HG02938 (cell line): ENCODE measurements around the gene GNMT.
A peak's percentile ranks its signal among the peaks of the same experiment; 100 is the strongest.
"Not testable (repeated sequence)": the region's sequence is repeated elsewhere in the genome, so short reads cannot be mapped to it uniquely, and the experiment has no call there.

ENCODE experiments used
- ATAC-seq: cut with Tn5 transposase; IDR thresholded peaks from one replicate; pipeline ENCODE4 v1.9.1; 2021; ENCODE audit warnings: mild to moderate bottlenecking, moderate library complexity; ENCODE audit not compliant: unreplicated experiment

Gene GNMT

DNA sequence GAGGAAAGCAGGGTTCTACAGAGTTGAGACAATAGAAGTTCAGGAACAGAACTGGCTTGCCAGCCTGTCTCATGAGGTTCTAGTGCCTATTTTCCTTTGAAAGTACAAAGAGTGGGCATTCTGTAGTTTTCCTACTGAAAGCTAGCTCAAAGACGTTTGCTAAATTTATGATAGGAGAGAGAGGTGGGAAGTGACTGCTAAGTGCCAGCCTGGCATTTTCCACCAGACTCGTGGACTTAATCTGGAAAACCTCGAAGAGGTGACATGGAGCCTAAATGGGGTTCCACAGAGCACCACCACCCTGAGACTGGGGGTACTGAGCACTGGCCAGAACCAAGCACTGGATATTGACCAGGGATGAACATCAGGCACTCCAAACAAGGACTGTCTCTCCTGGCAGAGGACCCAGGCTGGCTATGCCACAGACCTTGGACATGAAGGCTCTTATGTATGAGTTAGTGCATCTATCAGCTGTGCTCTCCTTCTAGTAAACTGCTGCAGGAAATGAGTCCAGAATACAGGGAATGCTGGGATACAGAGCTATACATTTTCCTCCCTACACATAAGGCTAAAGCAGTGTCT is 11.3 kb downstream of the GNMT start:
- no peak for ATAC-seq

DNA sequence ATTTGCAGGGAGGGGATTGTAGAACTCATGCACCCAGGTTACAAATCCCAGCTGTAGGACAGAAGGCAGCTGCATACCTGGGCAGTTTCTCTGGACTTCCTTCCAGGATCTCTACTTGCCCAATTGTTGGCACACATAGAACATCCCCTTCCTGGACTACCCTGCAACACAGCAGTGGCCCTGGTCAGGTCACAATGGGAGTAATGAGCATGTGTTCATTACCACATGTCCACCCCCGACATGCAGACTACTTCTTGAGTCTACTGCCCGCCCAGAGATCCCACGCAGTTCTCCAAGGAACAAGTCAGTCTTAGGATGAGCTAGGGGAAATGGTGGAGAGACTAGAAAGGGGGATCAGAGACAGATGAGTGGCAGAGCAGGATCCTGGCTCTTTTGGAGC is 13.4 kb downstream of the GNMT start:
- ATAC-seq, result no peak

DNA sequence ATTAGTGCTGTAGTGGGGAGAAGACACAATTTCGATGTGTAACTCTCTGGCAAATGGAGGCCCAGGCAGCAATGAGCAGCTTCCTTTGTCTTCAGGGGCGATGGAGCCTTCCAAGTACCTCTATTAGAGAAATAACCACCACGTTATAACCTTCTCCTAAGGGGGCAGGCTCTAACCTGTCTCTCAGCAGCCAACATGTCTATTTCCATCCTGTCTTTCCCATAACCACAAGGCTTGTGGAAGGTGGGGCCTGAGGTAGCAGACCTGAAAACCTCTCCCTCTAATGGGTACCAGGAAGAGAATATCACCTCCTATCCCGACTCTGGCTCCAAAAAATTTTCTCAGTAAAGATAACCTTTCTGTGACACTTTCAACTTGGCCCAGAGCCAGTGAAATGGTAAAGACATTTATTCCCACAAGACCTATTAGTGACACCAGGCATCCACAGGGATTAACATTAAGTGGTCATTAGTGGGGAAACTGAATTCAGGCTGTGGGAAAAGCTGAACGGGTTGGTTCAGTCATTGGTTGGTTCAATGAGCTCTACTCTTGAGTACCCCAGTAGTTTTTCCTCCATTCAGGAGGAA is 14.5 kb downstream of the GNMT start:
- no peak for ATAC-seq

DNA sequence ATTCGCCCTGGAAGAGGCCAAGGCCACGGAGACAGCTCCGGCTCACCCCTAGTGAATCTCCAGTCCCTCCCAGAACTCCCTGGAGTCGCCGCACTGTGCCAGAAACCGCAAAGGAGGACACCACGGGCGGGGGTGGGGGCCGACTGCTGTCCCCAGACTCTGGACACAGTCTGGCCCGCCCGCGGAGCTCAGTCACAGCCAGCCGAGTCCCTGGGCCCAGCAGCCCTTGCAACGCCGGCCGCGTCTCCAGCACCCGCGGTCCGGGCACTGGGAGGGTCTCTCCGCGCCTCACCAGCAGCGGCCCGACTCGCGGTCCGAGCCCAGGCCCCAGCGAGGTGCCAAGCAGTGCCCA is 17.9 kb downstream of the GNMT start:
- ATAC-seq, result peak; percentile 24

DNA sequence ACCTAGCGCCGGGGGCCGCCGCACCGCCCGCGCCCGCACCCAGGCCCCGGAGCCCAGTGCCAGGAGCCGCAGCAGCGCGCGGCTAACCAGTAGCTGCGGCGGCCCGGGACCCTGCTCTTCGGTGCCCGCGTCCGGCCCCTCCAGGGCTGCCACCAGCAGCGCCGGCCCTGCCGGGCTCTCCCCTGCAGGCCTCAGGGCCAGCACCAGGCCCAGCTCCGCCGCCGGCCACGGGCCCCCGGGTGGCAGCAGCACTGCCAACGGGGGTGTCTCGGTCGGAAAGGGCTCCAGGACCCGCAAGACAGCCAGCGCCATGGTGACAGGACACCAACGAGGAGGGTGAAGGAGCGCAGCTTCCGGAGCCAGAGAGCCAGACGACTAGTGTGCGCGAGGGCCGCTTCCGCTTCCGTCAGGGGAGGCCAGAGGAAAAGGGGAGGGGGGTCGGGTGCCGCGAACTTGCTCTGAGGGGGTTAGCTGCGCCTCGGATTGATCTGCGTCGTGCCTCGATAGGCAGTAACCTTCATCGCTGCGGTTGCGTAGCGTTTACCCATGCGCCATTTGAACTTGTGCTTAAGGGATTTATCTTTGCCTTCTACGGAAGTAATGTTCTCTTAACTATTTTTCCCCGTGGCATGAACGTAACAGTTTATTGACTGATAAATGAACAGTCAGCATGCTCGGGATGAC is 18.4 kb downstream of the GNMT start, which contains the start of gene PEX6:
Gene PEX6 (minus strand): TSS at position 343 of the 684 bp plus-strand sequence. CDS start 31 bp downstream, at position 312.
- peak; percentile 86 for ATAC-seq

DNA sequence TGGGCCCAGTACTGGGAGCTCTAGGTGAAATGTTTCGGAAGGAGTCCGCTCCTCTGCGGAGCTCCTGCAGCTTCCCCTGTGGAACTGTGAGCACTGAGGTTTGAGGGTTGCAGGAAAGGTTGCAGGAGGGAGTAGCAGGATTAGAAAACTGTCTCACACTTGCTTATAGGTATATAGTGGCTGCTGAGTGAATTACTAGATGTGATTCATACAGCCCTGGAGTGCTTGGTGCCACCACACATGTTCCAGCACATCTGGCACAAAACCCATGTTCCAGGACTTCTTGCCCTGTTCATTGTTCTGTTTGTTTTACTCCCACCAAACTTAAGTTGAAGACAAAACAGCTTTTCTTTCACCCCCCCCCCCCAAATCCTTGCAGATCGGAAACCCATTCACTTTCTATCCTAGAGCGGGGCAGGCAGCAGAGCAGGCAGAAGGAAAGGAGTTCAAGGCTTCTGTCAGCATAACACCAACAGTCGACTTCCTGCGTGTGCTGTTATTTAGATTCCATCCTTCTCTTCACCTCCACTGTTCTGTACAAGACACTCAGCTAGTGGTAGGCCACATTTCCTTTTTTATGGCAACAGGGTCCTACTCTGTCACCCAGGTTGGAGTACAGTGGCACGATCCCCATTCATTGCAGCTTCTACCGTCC is 19.1 kb downstream of the GNMT start:
- no peak for ATAC-seq

DNA sequence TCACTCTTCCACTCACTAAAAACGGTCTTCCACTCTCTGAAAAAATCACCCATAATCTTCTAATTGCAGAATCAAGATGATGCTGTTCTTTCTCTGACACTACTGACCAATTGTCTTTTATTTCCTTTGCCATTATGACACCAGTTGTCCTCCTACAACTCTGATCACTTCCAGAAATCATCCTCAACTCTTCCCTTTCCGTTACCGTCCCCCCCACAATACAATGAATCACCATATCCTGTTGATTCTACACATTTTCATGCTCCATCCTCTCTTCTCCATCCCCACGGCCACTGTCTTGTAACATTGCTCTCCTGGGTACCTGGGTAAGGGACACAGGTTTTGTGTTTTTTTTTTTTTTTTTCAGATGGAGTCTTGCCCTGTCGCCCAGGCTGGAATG is 21.3 kb downstream of the GNMT start:
- no peak for ATAC-seq

DNA sequence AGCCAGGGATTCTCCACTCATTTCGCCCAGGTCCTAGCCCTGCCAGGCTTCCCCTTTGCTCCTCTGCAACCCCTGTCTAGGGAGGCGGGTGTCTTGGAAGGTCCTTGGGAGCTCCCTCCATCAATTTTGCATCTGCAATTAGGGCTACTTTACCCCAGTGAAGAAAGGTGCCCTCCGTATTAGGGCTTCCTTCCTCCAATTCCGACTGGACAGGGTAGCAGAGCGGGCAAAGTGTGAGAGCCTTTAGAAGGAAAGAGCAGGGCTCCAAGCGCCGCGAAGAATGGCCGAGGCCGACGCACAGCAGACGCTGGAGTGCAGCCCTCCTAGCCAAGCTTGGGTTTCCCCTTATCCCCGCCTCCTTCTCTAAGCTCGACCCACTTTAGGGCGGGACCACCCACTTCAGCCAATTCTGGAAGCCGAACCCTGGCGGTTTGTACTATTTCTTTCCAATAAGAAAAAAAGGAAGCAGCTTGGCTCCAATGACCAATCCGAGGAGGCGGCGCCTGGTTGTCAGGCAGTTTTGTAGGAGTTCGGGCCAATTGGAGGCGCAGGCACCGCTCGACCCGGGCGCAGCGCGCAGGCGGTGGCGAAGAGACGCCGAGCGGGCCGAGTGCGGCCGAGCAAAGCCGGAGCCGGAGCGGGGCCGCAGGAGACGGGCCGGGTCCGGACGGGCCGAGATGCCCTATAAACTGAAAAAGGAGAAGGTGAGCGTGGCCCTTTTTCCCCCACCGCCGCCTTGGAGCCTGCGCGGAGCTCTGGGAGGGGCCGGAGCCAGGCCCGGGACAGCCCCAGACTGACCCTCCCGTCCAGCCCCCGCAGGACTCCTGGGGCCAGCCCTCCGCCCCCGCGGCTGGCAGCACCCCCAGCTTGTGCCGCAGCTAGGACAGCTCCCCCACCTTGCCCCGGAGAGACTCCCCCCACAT is 23.7 kb downstream of the GNMT start, which contains the start of gene PPP2R5D:
Gene PPP2R5D (plus strand): TSS at position 570 of the 923 bp plus-strand sequence. CDS start 108 bp downstream, at position 678.
- ATAC-seq, result peak; percentile 95

DNA sequence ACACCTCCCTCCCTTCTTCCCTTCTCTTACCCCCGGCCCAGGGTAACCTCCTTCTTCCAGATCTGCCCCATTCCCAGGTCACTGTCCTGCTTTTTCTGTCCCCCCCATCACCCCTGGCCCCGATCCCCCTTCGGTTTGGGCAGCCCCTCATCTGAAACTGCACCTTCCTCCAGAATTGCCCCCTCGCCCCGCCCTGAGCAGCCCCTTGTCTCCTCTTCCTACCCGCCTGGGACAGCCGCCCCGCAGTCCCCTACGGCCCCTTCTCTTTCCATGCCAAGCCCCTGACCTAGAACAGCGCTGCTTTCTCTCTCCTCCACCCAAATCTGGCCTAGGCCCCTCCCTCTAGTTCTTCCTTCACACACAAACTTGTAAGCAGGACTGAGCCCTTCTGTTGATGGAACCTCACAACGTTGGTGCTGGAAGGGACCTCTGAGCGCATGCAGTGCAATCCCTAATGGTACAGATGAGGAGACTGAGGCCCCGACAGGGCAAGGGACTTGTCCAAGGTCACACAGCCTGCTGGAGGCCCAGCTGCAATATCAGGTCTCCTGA is 24.4 kb downstream of the GNMT start:
- ATAC-seq, result no peak

DNA sequence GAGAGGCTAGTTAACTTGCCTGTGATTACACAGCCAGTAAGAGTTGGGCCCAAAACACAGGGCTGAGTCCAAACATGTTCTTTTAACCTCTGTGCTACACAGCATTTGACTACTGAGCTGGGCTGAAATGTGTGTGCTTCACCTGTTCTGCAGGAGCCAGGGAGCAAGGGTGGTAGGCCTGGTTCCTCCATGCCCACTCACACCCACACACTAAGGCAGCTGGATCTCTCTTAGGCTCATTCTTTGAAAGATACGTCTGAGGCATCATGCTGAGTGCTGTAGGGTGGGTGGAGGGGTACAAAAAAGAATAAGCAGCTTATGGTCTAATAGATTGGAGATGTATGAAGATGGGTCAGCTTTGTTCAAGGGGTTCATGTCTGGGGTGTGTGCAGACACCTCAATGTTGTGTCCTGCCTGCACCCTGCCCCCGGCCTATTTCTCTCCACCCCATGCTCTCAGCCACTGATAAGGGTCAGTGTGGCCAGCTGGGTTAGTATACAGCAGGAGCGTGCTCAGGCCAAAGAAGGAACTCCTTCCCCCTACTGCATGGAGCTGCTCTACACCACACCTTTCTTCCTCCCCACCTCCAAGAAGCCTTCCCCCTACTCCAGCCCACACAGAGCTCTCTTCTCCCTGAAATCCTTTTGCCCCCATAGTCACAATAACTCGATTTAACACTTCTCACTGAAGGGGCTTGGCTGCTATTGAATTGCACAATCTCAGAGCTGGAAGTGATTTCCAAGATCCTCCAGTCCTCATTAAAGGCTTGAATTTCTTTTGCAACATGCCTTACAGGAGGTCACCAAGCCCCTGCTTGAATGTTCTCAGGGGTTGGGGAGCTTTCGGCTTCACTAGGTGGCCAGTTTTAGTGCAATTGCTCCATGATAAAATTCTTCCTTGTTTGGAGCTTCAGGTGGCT is 27.2 kb downstream of the GNMT start:
- no peak for ATAC-seq

DNA sequence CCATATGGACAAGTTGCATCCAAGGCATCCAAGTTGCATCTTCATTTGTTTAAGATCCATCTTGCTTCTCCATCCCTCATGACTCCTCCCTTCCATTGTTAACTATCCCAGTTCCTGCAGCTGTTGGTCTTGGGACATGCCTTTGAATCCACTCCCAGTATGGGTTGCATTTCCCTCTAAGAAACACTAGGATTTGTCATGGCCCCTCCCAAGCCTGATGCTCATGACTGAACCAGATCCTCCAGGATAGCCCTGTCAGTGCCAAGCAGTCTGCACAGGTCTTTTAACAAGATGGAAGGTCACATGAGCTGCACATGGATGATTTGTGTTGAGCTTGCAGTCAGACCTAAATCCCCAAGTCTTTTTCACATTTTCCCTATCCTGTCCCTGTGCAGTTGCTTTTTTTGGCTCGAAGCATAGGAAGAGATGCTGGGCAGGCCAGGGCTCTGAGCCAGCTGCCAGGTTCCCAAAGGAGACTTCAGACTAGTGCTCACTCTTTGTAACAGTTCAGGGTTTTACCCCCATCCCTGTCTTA is 28.0 kb downstream of the GNMT start:
- ATAC-seq, result no peak

DNA sequence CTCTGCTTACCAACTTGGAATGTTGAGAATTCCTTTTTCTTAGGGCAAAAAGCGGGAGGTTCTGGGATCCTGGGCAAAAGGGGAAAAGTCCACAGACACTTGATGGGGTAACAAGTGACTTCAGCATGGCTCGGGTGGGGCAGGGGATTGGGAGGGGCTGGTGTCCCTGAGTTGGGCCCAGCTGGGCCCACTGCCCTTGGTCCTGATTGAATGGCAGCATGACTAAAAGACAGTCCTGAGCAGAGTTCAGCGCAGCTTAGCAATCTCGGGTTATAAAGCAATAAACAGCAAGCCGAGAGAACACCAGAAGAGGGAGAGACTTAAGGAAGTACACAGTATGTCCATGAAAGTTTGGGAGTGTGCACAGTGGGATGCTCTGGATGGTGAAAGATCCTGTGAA is 29.4 kb downstream of the GNMT start:
- ATAC-seq, result no peak

DNA sequence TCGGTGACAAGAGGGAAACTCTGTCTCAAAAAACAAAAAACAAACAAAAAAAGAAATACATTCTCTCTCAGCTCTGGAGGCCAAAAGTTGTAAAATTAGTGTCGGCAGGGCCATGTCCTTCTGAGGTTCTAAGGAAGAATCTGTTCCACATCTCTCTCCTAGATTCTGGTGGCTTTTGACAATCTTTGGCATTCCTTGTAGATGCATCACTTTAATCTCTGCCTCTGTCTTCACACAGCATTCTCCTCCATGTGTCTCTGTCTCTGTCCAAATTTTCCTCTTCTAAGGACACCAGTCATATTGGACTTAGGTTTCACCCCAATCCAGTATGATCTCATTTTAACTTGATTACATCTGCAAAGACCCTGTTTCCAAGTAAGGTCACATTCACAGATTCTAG is 32.9 kb downstream of the GNMT start:
- ATAC-seq, result no peak

DNA sequence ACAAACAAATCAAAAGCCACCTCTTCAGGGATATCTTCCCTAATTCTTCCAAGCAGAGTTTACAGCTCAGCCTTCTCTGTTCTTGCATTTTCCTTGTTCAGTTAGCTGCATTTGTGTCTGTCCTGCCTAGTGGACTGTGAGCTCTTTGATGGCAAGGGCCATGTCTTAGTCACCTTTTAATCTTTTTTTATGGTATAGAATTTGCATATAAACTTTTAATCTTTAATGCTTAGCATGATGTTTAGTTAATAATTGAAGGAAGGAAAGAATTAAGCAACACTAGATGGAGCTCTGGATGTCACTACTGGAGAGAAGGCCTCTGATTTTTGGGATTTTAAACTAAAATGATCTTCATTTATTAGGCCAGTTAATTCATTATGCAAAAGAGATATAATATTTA is 36.0 kb downstream of the GNMT start:
- ATAC-seq, result no peak

DNA sequence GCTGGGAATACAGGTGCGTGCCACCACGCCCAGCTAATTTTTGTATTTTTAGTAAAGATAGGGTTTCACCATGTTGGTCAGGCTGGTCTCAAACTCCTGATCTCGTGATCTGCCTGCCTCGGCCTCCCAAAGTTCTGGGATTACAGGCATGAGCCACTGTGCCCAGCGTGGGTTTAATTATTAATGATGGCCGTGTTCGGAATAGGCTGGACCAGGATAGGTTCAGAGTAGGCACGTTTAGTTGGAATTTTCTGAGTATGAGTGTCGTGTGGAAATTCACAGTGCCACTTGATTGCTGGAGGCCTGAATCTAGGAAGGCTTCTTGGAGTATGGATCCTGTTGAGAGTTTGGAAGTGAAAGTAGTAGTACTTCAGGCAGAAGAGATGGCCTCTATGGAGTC is 37.7 kb downstream of the GNMT start:
- not testable (repeated sequence) for ATAC-seq

DNA sequence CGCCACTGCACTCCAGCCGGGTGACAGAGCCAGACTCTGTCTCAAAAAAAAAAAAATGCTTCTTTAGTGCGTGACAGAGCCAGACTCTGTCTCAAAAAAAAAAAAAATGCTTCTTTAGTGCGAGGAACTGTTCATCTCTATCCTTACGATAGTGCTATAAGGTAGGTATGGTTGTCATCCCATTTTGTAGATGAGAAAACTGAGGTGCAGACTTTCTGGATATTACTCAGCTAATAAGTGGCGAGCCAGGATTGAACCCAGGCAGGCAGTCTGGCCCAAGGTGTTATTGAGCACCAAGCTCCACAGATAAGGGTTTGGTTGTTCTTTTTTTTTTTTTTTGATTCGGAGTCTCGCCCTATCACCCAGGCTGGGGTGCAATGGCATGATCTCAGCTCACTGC is 41.3 kb downstream of the GNMT start:
- no peak for ATAC-seq

DNA sequence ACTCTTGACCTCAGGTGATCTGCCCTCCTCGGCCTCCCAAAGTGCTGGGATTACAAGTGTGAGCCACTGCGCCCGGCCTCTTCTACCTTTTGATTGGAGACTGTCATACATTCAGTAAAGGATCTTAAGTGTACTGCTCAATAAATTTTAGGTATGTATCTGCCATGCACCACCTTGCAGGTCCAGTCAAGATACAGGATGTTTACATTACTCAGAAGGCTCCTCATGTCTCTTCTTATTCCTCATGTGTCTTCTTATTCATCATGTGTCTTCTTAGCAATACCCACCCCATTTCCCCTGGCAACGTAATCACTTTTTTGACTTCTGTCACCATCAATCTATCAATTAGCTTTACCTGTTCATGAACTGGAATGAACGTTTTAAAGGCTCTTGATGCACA is 45.3 kb downstream of the GNMT start:
- no peak for ATAC-seq

DNA sequence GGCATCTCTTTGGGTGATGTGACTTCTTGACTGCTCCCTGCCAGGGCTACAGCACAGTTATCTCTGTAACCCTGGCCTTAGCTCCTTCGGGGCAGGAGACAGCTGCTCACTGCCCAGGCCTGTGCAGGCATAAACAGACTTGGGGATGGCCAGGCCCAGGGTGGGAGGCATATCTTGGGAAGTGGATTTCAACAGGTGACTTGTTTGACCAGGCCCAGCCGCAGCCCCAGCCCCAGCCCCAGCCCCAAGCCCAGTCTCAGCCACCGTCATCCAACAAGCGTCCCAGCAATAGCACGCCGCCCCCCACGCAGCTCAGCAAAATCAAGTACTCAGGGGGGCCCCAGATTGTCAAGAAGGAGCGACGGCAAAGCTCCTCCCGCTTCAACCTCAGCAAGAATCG is 45.7 kb downstream of the GNMT start:
- ATAC-seq, result no peak

DNA sequence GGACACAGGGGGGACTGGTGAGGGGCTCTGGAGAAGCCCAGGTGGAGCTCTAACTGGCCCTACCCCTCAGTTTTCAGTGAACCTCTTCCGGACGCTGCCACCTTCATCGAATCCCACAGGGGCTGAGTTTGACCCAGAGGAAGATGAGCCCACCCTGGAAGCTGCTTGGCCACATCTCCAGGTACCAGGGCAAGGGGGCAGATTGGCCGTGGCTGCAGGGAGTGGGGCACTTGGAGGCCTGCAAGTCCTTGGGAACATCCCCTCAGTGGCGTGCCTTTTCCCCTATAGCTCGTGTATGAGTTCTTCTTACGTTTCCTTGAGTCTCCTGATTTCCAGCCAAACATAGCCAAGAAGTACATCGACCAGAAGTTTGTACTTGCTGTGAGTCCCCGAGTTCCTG is 46.6 kb downstream of the GNMT start:
- no peak for ATAC-seq
